Uterus (tissue), 2 donors: ENCODE results near the gene SLC4A4.

Experiments
- POLR2A ChIP-seq, 2 donors: fragments of 450-650 bp; IDR thresholded peaks; one replicate each; pipeline ENCODE4 v1.6.1; 2016; ENCODE audit warnings: antibody characterized with exemption in 2 of 2, mild to moderate bottlenecking in 1 of 2, moderate library complexity in 1 of 2
- TF ChIP-seq, protein P1 (sequence below), 4 experiments: fragments of 200-600 bp in 2 of 4; fragments of 450-650 bp in 2 of 4; sonication (generic) in 2 of 4; IDR thresholded peaks; one replicate each; pipeline ENCODE4 v1.5.1; 2016 to 2019; ENCODE audit warnings: antibody characterized with exemption in 4 of 4, mild to moderate bottlenecking in 2 of 4, moderate library complexity in 1 of 4

DNA sequence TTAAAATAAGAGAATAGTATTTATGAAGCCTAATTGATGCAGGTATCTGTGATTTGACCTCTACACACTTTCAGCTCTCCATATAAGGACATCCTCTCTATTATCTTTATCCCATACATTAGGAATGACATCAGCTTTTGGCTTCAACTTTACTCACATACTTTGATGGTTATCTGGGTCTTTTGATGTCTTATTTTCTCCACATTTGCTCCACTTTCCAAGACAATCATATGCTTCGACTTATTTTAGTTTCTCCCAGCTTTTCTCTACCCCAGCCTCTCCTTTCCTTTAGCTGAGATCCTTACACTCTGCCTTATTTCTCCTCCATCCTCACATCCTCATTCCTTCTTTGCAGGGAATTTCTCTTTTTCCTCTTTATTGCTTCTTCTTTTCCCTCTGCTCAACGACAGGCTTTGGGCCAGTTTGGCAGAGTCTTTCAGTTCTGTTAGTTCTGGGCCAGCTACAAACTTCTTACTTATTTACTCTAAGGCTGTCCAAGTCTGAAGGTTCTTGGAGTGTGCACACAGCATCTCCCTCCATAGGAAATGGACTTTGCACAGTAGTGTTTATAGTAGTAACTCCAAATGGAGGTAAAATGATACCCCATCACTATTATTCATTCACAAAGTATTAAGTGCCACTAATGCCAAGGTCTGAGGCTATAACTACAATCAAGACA is 50.5 kb downstream of the SLC4A4 start:
- TF ChIP-seq, protein P1, sequence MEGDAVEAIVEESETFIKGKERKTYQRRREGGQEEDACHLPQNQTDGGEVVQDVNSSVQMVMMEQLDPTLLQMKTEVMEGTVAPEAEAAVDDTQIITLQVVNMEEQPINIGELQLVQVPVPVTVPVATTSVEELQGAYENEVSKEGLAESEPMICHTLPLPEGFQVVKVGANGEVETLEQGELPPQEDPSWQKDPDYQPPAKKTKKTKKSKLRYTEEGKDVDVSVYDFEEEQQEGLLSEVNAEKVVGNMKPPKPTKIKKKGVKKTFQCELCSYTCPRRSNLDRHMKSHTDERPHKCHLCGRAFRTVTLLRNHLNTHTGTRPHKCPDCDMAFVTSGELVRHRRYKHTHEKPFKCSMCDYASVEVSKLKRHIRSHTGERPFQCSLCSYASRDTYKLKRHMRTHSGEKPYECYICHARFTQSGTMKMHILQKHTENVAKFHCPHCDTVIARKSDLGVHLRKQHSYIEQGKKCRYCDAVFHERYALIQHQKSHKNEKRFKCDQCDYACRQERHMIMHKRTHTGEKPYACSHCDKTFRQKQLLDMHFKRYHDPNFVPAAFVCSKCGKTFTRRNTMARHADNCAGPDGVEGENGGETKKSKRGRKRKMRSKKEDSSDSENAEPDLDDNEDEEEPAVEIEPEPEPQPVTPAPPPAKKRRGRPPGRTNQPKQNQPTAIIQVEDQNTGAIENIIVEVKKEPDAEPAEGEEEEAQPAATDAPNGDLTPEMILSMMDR (IDR thresholded peaks at IDR 0.05), result no peak
- no peak for TF ChIP-seq POLR2A (IDR thresholded peaks at IDR 0.05)
